Endothelial cell of umbilical vein (primary cell): ENCODE data around the gene MRPS23. TPM values are rescaled to one million over a fixed set of nuclear protein-coding genes. Genes with fewer than 3 reads are reported as not detected.

Experiments used
- BruUV-seq: library from RNA; stranded (reverse); fragments of 400-500 nt; replicated peaks from 2 replicates; lab custom pipeline; 2021; lab: Mats Ljungman, UMichigan
- CTCF ChIA-PET: fragments of 300-600, 350-600 bp; sonication (Branson Sonifier 250); formaldehyde crosslinking; loops from one replicate; lab custom pipeline; 2021; ENCODE audit warnings: antibody characterized with exemption, inconsistent platforms; lab: Charles Lee
- POLR2A ChIA-PET: fragments of 300-600, 350-600 bp; sonication (Branson Sonifier 250); formaldehyde crosslinking; loops from one replicate; lab custom pipeline; 2021; ENCODE audit warnings: antibody characterized with exemption, inconsistent platforms; lab: Charles Lee
- DNase-seq: peaks from one replicate; pipeline ENCODE4 v3.0.0-alpha.2; 2011; ENCODE audit warnings: low read depth, low spot score
- FAIRE-seq: peaks from 2 replicates; lab custom pipeline; 2011; peaks lifted over from hg19 to GRCh38; lab: Jason Lieb, UNC
- H2AFZ ChIP-seq: 2 replicates; pipeline ENCODE4 v1.6.0; 2012; ENCODE audit warnings: low read depth, low read length, control low read depth, inconsistent platforms
- H3K27ac ChIP-seq: 2 replicates; pipeline ENCODE4 v1.5.1; 2011; ENCODE audit warnings: low read depth, mild to moderate bottlenecking, control low read depth, low read length, moderate library complexity; ENCODE audit not compliant: insufficient read depth
- H3K27me3 ChIP-seq, 2 experiments: 2 replicates each; pipeline versions ENCODE4 v1.6.0 to v1.6.1; 2011; ENCODE audit warnings: low read length in 2 of 2, mixed read lengths in 1 of 2; ENCODE audit not compliant: control insufficient read depth in 2 of 2, insufficient read depth in 2 of 2
- H3K36me3 ChIP-seq, 2 experiments: 2 replicates in 1 of 2; 3 replicates in 1 of 2; pipeline ENCODE4 v1.5.1; 2011; ENCODE audit warnings: low read length in 2 of 2, mild to moderate bottlenecking in 1 of 2, moderate library complexity in 1 of 2; ENCODE audit not compliant: control insufficient read depth in 2 of 2, insufficient read depth in 2 of 2; ENCODE audit errors: extremely low read depth in 1 of 2
- H3K4me1 ChIP-seq: 3 replicates; pipeline ENCODE4 v1.5.1; 2011; ENCODE audit warnings: mild to moderate bottlenecking, low read length; ENCODE audit not compliant: control insufficient read depth, insufficient read depth; ENCODE audit errors: extremely low read depth
- H3K4me2 ChIP-seq: 2 replicates; pipeline ENCODE4 v1.6.1; 2011; ENCODE audit warnings: low read length, control low read depth, mixed read lengths; ENCODE audit not compliant: insufficient read depth
- H3K4me3 ChIP-seq, 3 experiments: fragments of 200-600 bp in 1 of 3; sonication (generic), shearing (Covaris generic) in 1 of 3; replicated peaks in 1 of 3; 2 replicates each; pipeline ENCODE4 v1.5.1; 2011 to 2016; ENCODE audit warnings: control low read depth in 3 of 3, low read length in 3 of 3, mild to moderate bottlenecking in 2 of 3, inconsistent platforms in 1 of 3, low read depth in 1 of 3, moderate library complexity in 1 of 3; ENCODE audit not compliant: insufficient read depth in 1 of 3
- H3K79me2 ChIP-seq: 2 replicates; pipeline ENCODE4 v1.6.0; 2012; ENCODE audit warnings: low read length, inconsistent platforms; ENCODE audit not compliant: control insufficient read depth, insufficient read depth
- H3K9ac ChIP-seq: replicated peaks from 2 replicates; pipeline ENCODE3; 2011; ENCODE audit warnings: low read length, control low read depth; ENCODE audit not compliant: insufficient read depth; ENCODE audit errors: extremely low read depth
- H3K9me1 ChIP-seq: replicated peaks from 3 replicates; pipeline ENCODE4 v1.6.0; 2011; ENCODE audit warnings: mild to moderate bottlenecking, low read length; ENCODE audit not compliant: control insufficient read depth, insufficient read depth; ENCODE audit errors: extremely low read depth
- H3K9me3 ChIP-seq: replicated peaks from 2 replicates; pipeline ENCODE4 v1.5.1; 2012; ENCODE audit warnings: low read length, inconsistent platforms; ENCODE audit not compliant: control insufficient read depth, insufficient read depth
- H4K20me1 ChIP-seq: replicated peaks from 2 replicates; pipeline ENCODE3; 2011; ENCODE audit warnings: mild to moderate bottlenecking, low read length; ENCODE audit not compliant: control insufficient read depth, insufficient read depth; ENCODE audit errors: extremely low read depth
- EZH2 ChIP-seq: IDR thresholded peaks from 2 replicates; pipeline ENCODE4 v1.6.1; 2012; ENCODE audit warnings: borderline replicate concordance, low read depth, mild to moderate bottlenecking, moderate library complexity, low read length, inconsistent platforms; ENCODE audit not compliant: severe bottlenecking
- FOS ChIP-seq: IDR thresholded peaks from 2 replicates; pipeline ENCODE4 v1.6.1; 2011; ENCODE audit warnings: mild to moderate bottlenecking, low read length, moderate library complexity, borderline replicate concordance; ENCODE audit not compliant: insufficient read depth
- GATA2 ChIP-seq: IDR thresholded peaks from 2 replicates; pipeline ENCODE4 v1.7.0; 2011; ENCODE audit warnings: low read depth, mild to moderate bottlenecking, moderate library complexity, mixed read lengths, low read length; ENCODE audit not compliant: insufficient read length, insufficient read depth
- JUN ChIP-seq: IDR thresholded peaks from 2 replicates; pipeline ENCODE4 v1.6.1; 2011; ENCODE audit warnings: borderline replicate concordance, low read depth; ENCODE audit not compliant: insufficient read length, insufficient read depth
- MYC ChIP-seq: IDR thresholded peaks from one replicate; pipeline ENCODE4 v1.6.1; 2011; ENCODE audit warnings: mild to moderate bottlenecking, low read depth, low read length
- POLR2A ChIP-seq: IDR thresholded peaks from 2 replicates; pipeline ENCODE4 v1.6.1; 2012; ENCODE audit warnings: low read depth, mild to moderate bottlenecking, control low read depth, low read length
- POLR2AphosphoS5 ChIP-seq: IDR thresholded peaks from 2 replicates; pipeline ENCODE4 v1.6.1; 2012; ENCODE audit warnings: low read depth, mild to moderate bottlenecking, control low read depth, low read length, moderate library complexity; ENCODE audit not compliant: insufficient read depth
- dilution Hi-C: fragments of 300-500 bp; cut with MboI; formaldehyde crosslinking; loops from one replicate; pipeline ENCODE4 v1.15.0; 2019; ENCODE audit warnings: low sequenced_read_pairs; ENCODE audit not compliant: extremely low pct_ligation_motif_present
- intact Hi-C: fragments of 100-400 bp; cut with micrococcal nuclease; formaldehyde crosslinking; loops from one replicate; pipeline ENCODE4 v1.10.0; 2022
- polyA plus RNA-seq, 4 experiments: library from polyadenylated mRNA; depleted of rRNA in 3 of 4; stranded (reverse) in 3 of 4; unstranded in 1 of 4; fragments of >200 nt; gene quantifications; 2 replicates each; pipeline versions ENCODE4 v1.2.1 to v1.2.3, GENCODE V29; 2011 to 2012; ENCODE audit warnings: missing spikeins in 1 of 4
- total RNA-seq: library from RNA; stranded (reverse); gene quantifications from 2 replicates; pipeline ENCODE4 v1.2.3, GENCODE V29; 2021
- TF ChIP-seq, protein P1 (sequence below): IDR thresholded peaks from 2 replicates; pipeline ENCODE4 v1.6.1; 2011; ENCODE audit not compliant: insufficient read depth, insufficient read length
- TF ChIP-seq, protein P2 (sequence below), 2 donors: IDR thresholded peaks; 1 replicate in 1 of 2; 2 replicates in 1 of 2; pipeline ENCODE4 v1.5.1; 2011; ENCODE audit warnings: low read length in 2 of 2, mild to moderate bottlenecking in 2 of 2, moderate library complexity in 2 of 2, control low read depth in 1 of 2, inconsistent platforms in 1 of 2, low read depth in 1 of 2; ENCODE audit not compliant: insufficient read depth in 1 of 2; ENCODE audit errors: extremely low read depth in 1 of 2

The MRPS23 gene
- total and polyA plus RNA-seq, 2 donors (not counting 3 experiments of a cell fraction or from before 2014, with no cell fraction given): 39.9 to 46.2 TPM

DNA sequence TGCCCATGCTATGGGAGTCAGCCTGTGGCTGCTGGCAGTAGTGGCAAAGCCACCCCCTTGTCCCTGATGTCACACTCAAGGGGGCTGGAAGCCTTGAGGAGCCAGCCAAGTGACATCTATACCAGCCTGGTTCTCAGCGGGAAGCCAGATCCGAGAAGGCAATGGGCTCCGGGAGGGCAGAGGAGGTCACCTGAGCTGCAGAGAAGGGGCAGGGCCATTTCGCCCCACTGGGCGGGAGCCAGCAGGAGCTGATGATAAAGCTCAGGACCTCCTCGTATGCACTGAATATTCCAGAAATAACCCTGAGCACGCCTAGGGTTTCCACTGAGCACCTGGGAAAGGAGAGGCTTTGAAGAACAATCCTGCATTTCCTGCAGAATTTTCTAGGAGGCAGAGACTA lies 19.0 kb downstream of the MRPS23 start:
- BruUV-seq: no TSS peak
- TF ChIP-seq POLR2A (no peak), EZH2 (no peak), MYC (no peak), JUN (no peak), GATA2 (no peak), POLR2AphosphoS5 (no peak), FOS (no peak)
- TF ChIP-seq, protein P1, sequence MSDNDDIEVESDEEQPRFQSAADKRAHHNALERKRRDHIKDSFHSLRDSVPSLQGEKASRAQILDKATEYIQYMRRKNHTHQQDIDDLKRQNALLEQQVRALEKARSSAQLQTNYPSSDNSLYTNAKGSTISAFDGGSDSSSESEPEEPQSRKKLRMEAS: no peak
- TF ChIP-seq, protein P2, sequence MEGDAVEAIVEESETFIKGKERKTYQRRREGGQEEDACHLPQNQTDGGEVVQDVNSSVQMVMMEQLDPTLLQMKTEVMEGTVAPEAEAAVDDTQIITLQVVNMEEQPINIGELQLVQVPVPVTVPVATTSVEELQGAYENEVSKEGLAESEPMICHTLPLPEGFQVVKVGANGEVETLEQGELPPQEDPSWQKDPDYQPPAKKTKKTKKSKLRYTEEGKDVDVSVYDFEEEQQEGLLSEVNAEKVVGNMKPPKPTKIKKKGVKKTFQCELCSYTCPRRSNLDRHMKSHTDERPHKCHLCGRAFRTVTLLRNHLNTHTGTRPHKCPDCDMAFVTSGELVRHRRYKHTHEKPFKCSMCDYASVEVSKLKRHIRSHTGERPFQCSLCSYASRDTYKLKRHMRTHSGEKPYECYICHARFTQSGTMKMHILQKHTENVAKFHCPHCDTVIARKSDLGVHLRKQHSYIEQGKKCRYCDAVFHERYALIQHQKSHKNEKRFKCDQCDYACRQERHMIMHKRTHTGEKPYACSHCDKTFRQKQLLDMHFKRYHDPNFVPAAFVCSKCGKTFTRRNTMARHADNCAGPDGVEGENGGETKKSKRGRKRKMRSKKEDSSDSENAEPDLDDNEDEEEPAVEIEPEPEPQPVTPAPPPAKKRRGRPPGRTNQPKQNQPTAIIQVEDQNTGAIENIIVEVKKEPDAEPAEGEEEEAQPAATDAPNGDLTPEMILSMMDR (IDR thresholded peaks at IDR 0.05; ENCODE audit: extremely low read depth in 1 of 2, insufficient read depth in 1 of 2, low read depth in 1 of 2, low read length in 2 of 2): no peak
- intact Hi-C loops: loop anchor here (5.0 kb wide), 1 partner anchor 389 kb away; no protein-coding TSS in a partner anchor
- Histone ChIP-seq H4K20me1 (no peaks in the 10 kb centered on the region), H2AFZ (no peak overlapping the region), H3K4me3 (no peak overlapping the region), H3K79me2 (no peaks in the 10 kb centered on the region), H3K4me1 (no peaks in the 10 kb centered on the region), H3K36me3 (no peaks in the 10 kb centered on the region), H3K9me3 (no peaks in the 10 kb centered on the region), H3K9ac (no peak overlapping the region), H3K27me3 (no peaks in the 10 kb centered on the region), H3K9me1 (no peaks in the 10 kb centered on the region), H3K27ac (no peak overlapping the region), H3K4me2 (no peak overlapping the region)
- ChIA-PET POLR2A (no interaction called here), CTCF (interaction anchor here (0.6 to 1.1 kb wide), 3 partner anchors 48 to 588 kb away, joined by 3 to 6 read pairs (median 3); no protein-coding TSS in a partner anchor)
- DNase-seq (no peak), FAIRE-seq (no peak)
- dilution Hi-C loops: no loop called here
